Activated naive CD4-positive, alpha-beta T cell treated with Interleukin-2 at 50 U/mL for 16 hours (primary cell): Measurements from ENCODE around the gene BMP7.

Experiments
- DNase-seq: peaks from one replicate; pipeline ENCODE4 v3.0.0-alpha.2; 2020

The BMP7 gene

GRCh38 chr20:57140416-57140965 lies 126.0 kb downstream of the BMP7 start:
- no peak for DNase-seq

GRCh38 chr20:57139342-57140093 lies 126.9 kb downstream of the BMP7 start:
- no peak for DNase-seq

GRCh38 chr20:57138198-57138995 lies 128.0 kb downstream of the BMP7 start:
- no peak for DNase-seq

GRCh38 chr20:57137676-57138075 lies 128.8 kb downstream of the BMP7 start:
- DNase-seq: no peak

GRCh38 chr20:57136734-57137133 lies 129.7 kb downstream of the BMP7 start:
- no peak for DNase-seq

GRCh38 chr20:57135875-57136274 lies 130.6 kb downstream of the BMP7 start:
- no peak for DNase-seq

- no peak for DNase-seq
Observed at GRCh38 chr20:57134804-57135203, 131.6 kb downstream of the BMP7 start.

- DNase-seq: no peak
Observed at GRCh38 chr20:57133926-57134650, 132.4 kb downstream of the BMP7 start.

GRCh38 chr20:57131601-57132391 lies 134.6 kb downstream of the BMP7 start:
- DNase-seq: no peak

GRCh38 chr20:57131077-57131476 lies 135.4 kb downstream of the BMP7 start:
- DNase-seq: no peak

- no peak for DNase-seq
Observed at GRCh38 chr20:57130160-57130772, 136.2 kb downstream of the BMP7 start.

- DNase-seq: no peak
Observed at GRCh38 chr20:57129303-57129702, 137.1 kb downstream of the BMP7 start.

GRCh38 chr20:57128044-57128757 lies 138.2 kb downstream of the BMP7 start:
- no peak for DNase-seq

GRCh38 chr20:57126481-57127092 lies 139.9 kb downstream of the BMP7 start:
- DNase-seq: no peak

- DNase-seq: no peak
Observed at GRCh38 chr20:57124800-57125517, 141.5 kb downstream of the BMP7 start.

- DNase-seq: no peak
Observed at GRCh38 chr20:57124366-57124765, 142.1 kb downstream of the BMP7 start.

GRCh38 chr20:57123504-57123903 lies 142.9 kb downstream of the BMP7 start:
- no peak for DNase-seq

- no peak for DNase-seq
Observed at GRCh38 chr20:57122536-57123489, 143.6 kb downstream of the BMP7 start.

GRCh38 chr20:57118964-57119363 lies 147.5 kb downstream of the BMP7 start:
- no peak for DNase-seq
